Lung (tissue), 12 donors: Measurements from ENCODE around the gene MRGPRD. TPM values are rescaled to one million over a fixed set of nuclear protein-coding genes. Genes with fewer than 3 reads are reported as not detected.

Experiments
- ATAC-seq: fragments of 200-7000 bp; cut with Tn5 transposase; one replicate; pipeline ENCODE4 v1.9.1; 2020; ENCODE audit warnings: moderate number of reproducible peaks; ENCODE audit not compliant: insufficient read depth, low FRiP score
- DNase-seq, 3 donors: peaks; one replicate each; pipeline ENCODE4 v3.0.0-alpha.2; 2013 to 2017
- H3K27ac ChIP-seq, 2 donors: one replicate each; pipeline ENCODE4 v1.5.1; 2013; ENCODE audit warnings: mild to moderate bottlenecking in 2 of 2, moderate library complexity in 2 of 2, control low read depth in 1 of 2, inconsistent platforms in 1 of 2, low read depth in 1 of 2, low read length in 1 of 2
- H3K27me3 ChIP-seq, 3 donors: one replicate each; pipeline ENCODE4 v1.5.1; 2013; ENCODE audit warnings: low read length in 2 of 3; ENCODE audit not compliant: control insufficient read depth in 3 of 3, insufficient read depth in 3 of 3
- H3K36me3 ChIP-seq, 4 donors: one replicate each; pipeline ENCODE4 v1.5.1; 2013; ENCODE audit warnings: low read length in 4 of 4, mild to moderate bottlenecking in 1 of 4, moderate library complexity in 1 of 4; ENCODE audit not compliant: control insufficient read depth in 4 of 4, insufficient read depth in 4 of 4
- H3K4me1 ChIP-seq, 5 donors: one replicate each; pipeline ENCODE4 v1.5.1; 2013; ENCODE audit warnings: low read length in 5 of 5, mild to moderate bottlenecking in 2 of 5, moderate library complexity in 1 of 5; ENCODE audit not compliant: control insufficient read depth in 5 of 5, insufficient read depth in 5 of 5
- H3K4me3 ChIP-seq: one replicate; pipeline ENCODE4 v1.5.1; 2013; ENCODE audit warnings: mild to moderate bottlenecking, control low read depth, moderate library complexity
- H3K9ac ChIP-seq, 2 donors: one replicate each; pipeline ENCODE4 v1.5.1; 2013; ENCODE audit warnings: low read length in 2 of 2, control low read depth in 1 of 2; ENCODE audit not compliant: insufficient read depth in 1 of 2
- H3K9me3 ChIP-seq, 4 donors: one replicate each; pipeline ENCODE4 v1.5.1; 2013; ENCODE audit warnings: low read length in 3 of 4, mild to moderate bottlenecking in 1 of 4, moderate library complexity in 1 of 4; ENCODE audit not compliant: control insufficient read depth in 4 of 4, insufficient read depth in 3 of 4
- CTCF ChIP-seq: IDR thresholded peaks from 2 replicates; pipeline ENCODE4 v1.5.1; 2012; ENCODE audit warnings: mild to moderate bottlenecking; ENCODE audit errors: control extremely low read depth, extremely low read depth
- WGBS, 2 donors: extraction: QIAGEN DNeasy Blood & Tissue Kit; methylation state at CpG; one replicate each; pipeline ENCODE4 v1.1.7; 2013; 5-methylcytosine and 5-hydroxymethylcytosine counted together
- polyA plus RNA-seq, 2 donors: library from polyadenylated mRNA; stranded (reverse); fragments of 200-250 nt; gene quantifications; one replicate each; pipeline ENCODE4 v1.2.1, GENCODE V29; 2013
- total RNA-seq, 2 donors: library from RNA; depleted of rRNA in 1 of 2; stranded (reverse); fragments of >200 nt in 1 of 2; gene quantifications; one replicate each; pipeline ENCODE4 v1.2.1, GENCODE V29; 2014 to 2021
- donor health status: control.
- donor health status: control.
- donor health status: Bipolar disorder and iron deficiency.
- donor health status: healthy.
- donor health status: DM: yes; HTN: yes; CAD: no.

Gene MRGPRD
- total and polyA plus RNA-seq, 4 donors, result not detected

DNA sequence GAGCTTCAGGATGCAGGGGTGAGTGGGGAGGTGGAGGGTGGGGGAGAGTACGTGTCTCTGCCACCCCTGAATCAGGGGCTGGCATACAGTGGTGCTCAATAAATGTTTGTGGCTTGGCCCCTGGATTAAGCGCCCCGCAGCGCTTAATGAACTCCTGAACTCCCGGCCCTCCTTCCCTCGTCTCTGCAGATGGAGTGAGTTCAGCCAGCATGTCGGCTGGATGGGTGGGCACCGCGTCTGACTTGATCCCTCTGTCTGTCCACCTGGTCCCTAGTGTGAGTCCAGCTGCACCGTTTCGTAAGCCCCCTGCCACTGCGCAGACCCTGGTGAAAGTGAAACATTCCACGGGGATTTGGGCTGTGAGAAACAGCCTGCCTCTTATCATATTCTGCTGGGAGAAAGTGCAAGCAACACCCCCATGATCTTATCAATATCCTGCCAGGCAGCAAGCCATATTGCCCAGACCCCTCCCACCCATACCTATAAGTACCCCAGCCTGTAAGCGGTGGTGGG is 12.0 kb upstream of the MRGPRD start:
- WGBS, 2 donors, result 61 to 71% methylated on average over 14 of the region's 14 CpGs
- peaks cover 0 to 7% (median 0%) of the 10 kb centered on the region in 3 donors for H3K27me3 ChIP-seq
- no peak for DNase-seq
- H3K9ac ChIP-seq, result no peak overlapping the region
- H3K36me3 ChIP-seq, result no peaks in the 10 kb centered on the region
- H3K4me3 ChIP-seq, result no peak overlapping the region
- H3K27ac ChIP-seq, result no peak overlapping the region
- no peak for ATAC-seq
- peaks cover 0 to 2% (median 0%) of the 10 kb centered on the region in 4 donors for H3K9me3 ChIP-seq
- H3K4me1 ChIP-seq, result no peaks in the 10 kb centered on the region
- TF ChIP-seq CTCF, result no peak

DNA sequence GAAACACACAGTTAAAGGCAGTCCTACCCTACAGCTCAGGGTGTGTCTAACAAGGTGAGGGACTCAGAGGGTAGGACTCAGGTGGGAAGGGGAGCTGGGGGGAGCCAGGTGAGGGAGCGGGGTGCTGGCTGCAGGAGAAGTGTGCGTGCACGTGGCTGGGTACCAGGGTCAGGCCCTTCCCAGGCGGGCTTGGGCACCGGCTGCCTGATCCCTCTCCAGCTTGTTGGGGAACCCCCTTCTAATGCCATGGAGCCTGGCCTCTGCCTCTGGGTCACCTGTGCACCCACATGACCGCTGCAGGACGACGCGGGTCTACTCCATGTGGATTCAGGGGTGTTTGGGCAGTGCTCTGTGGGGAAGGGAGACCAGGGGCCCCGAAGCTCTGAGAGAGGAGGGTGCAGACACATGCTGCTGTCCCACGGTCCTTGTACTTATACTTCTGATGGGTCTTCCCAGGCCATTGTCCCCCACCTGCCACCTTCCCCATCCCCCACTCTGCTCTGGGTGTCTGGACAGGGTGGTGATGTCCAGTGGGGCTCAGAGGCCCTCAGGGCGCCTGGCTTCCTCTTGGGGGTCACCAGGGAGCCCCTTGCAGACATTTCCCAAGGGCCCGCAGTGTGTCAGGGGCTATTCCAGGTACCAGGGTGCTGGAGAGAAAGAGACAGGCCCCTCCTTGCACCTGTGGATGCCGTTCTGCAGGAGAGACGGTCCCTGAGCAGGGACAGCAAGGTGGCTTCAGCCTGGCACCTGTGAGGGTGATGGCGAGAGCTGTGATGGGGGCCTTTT is 10.4 kb upstream of the MRGPRD start:
- H3K9ac ChIP-seq, result no peak overlapping the region
- H3K27ac ChIP-seq, result no peak overlapping the region
- H3K4me1 ChIP-seq, result no peaks in the 10 kb centered on the region
- H3K4me3 ChIP-seq, result no peak overlapping the region
- no peak for DNase-seq
- WGBS, 2 donors, result 86 to 92% methylated on average over 16 of the region's 16 CpGs
- no peak for ATAC-seq
- TF ChIP-seq CTCF, result no peak
- no peaks in the 10 kb centered on the region for H3K36me3 ChIP-seq
- H3K9me3 ChIP-seq, result peaks cover 0 to 7% (median 3%) of the 10 kb centered on the region in 4 donors
- peaks cover 0 to 7% (median 0%) of the 10 kb centered on the region in 3 donors for H3K27me3 ChIP-seq

DNA sequence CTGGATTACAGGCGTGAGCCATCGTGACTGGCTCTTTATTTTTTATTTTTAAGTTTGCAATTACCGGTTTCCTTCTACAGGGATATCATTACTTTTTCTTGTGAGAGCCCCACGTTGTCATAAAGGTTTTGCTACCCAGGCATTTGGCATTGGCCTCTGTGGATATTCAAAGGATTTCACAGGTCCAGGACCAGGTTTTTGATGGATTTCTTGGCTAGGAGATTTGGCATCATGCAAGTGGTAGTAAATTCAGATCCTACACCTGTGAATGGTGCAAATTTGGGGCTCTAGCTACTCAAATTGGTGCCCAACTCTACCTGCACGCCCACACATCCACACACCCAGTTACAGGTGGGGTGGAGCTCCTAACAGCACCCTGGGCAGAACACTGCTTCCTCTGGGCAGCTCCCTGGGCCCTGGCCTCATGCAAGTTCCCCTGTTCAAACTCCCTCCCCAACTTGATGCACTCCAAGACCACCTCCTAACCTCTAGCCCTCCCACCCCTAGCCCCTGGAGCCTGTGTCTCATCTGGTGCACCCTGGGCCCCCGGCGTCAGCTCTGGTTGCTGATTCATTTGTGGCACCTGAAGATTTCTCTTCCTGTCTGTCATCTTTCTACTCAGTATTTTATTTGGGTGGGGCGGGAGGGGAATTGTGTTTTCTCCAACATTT is 9.3 kb upstream of the MRGPRD start:
- ATAC-seq, result no peak
- no peak overlapping the region for H3K27ac ChIP-seq
- whole genome bisulfite sequencing, 2 donors, result 85 to 88% methylated on average over 8 of the region's 8 CpGs
- peaks cover 0 to 7% (median 0%) of the 10 kb centered on the region in 3 donors for H3K27me3 ChIP-seq
- no peak for DNase-seq
- TF ChIP-seq CTCF, result no peak
- no peaks in the 10 kb centered on the region for H3K36me3 ChIP-seq
- H3K9ac ChIP-seq, result no peak overlapping the region
- no peaks in the 10 kb centered on the region for H3K4me1 ChIP-seq
- H3K9me3 ChIP-seq, result peaks cover 0 to 7% (median 3%) of the 10 kb centered on the region in 4 donors
- H3K4me3 ChIP-seq, result no peak overlapping the region
